GM11168 (cell line): ENCODE data around the gene SLC25A22.

Source experiments
- in situ Hi-C: fragments of 300-500 bp; cut with MboI; formaldehyde crosslinking; loops from one replicate; pipeline ENCODE4 v1.12.0; 2022; ENCODE audit warnings: low sequenced_read_pairs; ENCODE audit not compliant: unreplicated experiment

SLC25A22 gene

GRCh38 chr11:808427-809286, 10.6 kb upstream of the SLC25A22 start:
- in situ Hi-C loops = no loop called here

- in situ Hi-C loops = no loop called here
Measured at GRCh38 chr11:804599-804964, 6.5 kb upstream of the SLC25A22 start.

GRCh38 chr11:803770-804598, 5.9 kb upstream of the SLC25A22 start:
- in situ Hi-C loops = no loop called here

GRCh38 chr11:803467-803742, 5.3 kb upstream of the SLC25A22 start:
- in situ Hi-C loops = no loop called here

- in situ Hi-C loops = no loop called here
Measured at GRCh38 chr11:802693-803466, 4.8 kb upstream of the SLC25A22 start.

- in situ Hi-C loops = no loop called here
Measured at GRCh38 chr11:802018-802617, 4.0 kb upstream of the SLC25A22 start.

GRCh38 chr11:801097-801780, 3.2 kb upstream of the SLC25A22 start:
- in situ Hi-C loops = no loop called here

GRCh38 chr11:800473-800872, 2.4 kb upstream of the SLC25A22 start:
- in situ Hi-C loops = no loop called here

GRCh38 chr11:799641-800316, 1.7 kb upstream of the SLC25A22 start:
- in situ Hi-C loops = no loop called here

GRCh38 chr11:797296-798092, 587 bp downstream of the SLC25A22 start:
- in situ Hi-C loops = no loop called here

GRCh38 chr11:796565-797295, 1.4 kb downstream of the SLC25A22 start:
- in situ Hi-C loops = no loop called here

GRCh38 chr11:795634-796564, 2.2 kb downstream of the SLC25A22 start:
- in situ Hi-C loops = no loop called here

GRCh38 chr11:794766-795633, 3.1 kb downstream of the SLC25A22 start:
- in situ Hi-C loops = no loop called here

GRCh38 chr11:794013-794765, 3.9 kb downstream of the SLC25A22 start:
- in situ Hi-C loops = no loop called here

GRCh38 chr11:793556-793955, 4.5 kb downstream of the SLC25A22 start:
- in situ Hi-C loops = no loop called here
